NCI-H1930 (cell line): ENCODE measurements around the gene CCDC192.
"Not testable (repeated sequence)": the region's sequence is repeated elsewhere in the genome, so short reads cannot be mapped to it uniquely, and the experiment has no call there.

Experiments
- DNase-seq, 2 experiments: peaks; one replicate each; lab custom pipeline; 2025; lab: John Stamatoyannopoulos, UW

CCDC192 gene

DNA sequence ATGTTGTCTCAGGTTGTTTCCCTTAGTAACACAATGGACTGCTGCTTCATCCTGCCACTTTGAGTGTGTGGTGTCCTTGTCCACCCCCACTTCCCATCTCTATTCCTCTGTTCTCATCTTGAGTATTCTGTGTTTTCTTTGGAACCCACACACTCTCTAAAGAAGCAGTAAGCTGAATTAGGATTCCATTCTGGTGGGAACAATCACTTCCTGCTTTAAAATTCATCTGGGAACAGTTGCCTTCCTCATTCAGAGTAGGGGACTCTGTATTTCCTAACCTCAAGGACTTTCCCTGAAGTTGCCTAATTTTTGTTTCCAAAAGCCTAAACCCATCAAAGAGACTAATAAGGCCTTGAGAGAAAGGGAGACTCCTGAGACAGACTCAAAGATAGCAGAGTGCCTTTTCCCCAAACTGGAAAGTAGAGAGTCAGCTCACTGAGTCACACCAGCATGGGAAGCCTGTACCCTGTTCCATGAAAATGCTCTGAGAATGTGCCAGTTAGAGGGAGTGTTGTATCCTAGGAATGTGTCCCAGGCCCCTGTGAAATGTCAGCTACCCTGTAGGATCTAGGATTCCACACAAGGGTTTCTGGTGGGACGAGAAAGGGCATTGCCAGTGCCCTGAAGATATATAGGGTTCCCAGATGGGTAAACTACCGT lies 63.6 kb downstream of the CCDC192 start:
- DNase-seq = no peak

DNA sequence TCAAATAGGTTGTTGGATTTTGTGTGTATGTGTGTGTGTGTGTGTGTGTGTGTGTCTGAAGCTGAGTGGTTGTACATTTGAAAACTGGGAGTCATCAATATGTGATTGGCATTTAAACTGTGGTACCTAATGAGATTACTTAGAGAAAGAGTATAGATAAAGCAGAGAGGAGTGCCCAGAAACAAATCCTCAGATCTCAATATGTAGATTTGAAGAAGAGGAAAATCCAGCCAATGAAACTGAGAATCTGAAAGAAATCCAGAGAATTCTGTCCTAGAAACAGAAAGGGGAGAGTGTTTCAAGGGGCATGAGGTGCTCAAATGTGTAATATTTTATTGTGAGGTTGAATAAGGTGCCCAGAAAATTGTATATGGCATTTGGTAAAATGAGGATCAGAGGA lies 66.2 kb downstream of the CCDC192 start:
- no peak for DNase-seq

DNA sequence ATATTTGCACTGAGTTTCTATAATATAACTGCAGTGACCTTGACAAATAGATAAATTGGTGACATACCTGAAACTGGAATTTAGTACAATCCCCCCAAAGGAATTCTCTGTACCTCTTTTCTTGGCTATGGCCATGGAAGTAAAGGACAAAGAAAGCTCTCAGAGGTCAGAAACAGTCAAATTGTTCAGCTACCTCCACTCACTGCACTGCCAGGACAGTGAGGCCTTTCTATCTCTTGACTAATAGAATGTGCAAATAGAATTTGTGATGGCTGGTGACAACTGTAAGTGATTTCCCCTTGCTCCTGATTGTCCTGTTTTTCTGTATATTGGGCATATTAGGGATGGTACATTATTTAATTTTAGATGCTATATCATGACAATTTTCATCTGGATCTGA lies 67.1 kb downstream of the CCDC192 start:
- no peak for DNase-seq

DNA sequence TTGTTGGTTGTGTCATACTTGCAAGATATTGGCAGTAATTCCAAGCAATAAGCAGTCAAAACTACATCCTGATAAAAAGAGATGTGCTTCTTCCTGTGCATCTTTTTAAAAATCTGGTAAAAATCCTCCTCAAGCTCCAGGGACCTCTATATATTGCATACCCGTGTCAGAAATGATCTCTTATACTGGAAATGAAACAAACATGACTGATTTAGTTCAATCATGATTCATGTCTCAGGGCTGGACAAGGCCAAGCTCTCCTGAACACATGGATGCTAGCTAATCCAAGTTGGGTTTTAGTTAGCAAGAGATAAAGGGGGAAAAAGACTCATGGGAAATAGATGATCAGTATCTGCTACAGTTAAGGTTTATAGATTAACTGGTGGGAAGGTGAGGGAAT lies 69.3 kb downstream of the CCDC192 start:
- no peak for DNase-seq

DNA sequence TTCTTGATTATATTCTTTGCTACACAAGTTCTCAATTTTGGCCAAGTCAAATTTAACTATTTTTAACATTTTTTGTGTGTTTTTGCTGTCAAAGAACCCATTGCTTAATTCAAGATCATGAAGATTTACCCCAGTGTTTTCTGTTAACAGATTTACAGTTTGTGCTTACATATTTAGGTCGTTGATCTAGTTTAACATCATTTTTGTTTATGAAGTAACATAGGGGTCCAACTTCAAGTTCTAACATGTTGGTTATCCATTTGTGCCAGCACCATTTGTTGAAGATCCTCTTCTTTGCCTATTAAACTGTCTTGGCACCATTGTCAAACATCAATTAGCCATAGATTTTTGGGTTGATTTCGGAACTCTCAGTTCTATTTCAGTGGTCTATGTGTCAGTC lies 71.0 kb downstream of the CCDC192 start:
- no peak for DNase-seq

DNA sequence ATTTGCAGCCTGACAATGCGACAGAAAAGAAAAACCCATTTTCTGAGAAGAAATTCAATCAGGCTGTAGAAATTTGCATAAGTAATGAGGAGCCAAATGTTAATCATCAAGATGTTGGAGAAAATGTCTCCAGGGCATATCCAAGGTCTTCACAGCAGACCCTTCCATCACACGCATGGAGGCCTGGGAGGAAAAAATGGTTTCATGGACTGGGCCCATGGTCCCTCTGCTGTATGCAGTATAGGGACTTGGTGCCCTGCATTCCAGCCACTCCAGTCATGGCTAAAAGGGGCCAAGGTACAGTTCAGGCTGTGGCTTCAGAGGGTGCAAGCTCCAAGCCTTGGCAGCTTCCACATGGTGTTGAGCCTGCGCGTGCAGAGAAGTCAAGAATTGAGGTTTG lies 73.3 kb downstream of the CCDC192 start:
- no peak for DNase-seq

DNA sequence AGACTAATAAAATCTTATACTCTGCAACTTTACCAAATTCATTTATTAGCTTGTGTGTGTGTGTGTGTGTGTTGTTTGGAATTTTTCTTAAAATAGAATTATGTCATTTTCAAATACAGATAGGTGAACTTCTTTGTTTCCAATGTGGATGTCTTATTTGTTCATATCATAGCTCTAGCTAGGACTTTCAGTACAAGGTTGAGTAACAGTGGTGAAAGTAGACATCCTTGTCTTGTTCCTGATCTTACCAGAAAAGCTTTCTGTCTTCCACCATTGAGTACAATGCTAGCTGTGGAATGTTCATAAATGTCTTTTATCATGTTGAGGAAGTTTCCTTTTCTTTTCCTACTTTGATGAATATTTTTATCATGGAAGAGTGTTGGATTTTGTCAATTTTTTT lies 74.8 kb downstream of the CCDC192 start:
- no peak for DNase-seq

DNA sequence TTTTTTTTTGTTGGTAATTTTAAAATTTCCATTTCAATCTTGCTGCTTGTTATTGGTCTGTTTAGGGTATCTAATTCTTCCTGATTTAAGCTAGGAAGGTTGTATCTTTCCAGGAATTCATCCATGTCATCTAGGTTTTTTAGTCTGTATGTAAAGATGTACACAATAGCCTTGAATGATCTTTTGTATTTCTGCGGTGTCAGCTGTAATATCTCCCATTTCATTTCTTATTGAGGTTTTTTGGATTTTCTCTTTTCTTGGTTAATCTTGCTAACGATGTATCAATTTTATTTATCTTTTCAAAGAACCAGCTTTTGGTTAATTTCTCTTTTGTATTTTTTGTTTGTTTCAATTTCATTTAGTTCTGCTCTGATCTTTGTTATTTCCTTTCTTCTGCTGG lies 79.3 kb downstream of the CCDC192 start:
- DNase-seq = not testable (repeated sequence)

DNA sequence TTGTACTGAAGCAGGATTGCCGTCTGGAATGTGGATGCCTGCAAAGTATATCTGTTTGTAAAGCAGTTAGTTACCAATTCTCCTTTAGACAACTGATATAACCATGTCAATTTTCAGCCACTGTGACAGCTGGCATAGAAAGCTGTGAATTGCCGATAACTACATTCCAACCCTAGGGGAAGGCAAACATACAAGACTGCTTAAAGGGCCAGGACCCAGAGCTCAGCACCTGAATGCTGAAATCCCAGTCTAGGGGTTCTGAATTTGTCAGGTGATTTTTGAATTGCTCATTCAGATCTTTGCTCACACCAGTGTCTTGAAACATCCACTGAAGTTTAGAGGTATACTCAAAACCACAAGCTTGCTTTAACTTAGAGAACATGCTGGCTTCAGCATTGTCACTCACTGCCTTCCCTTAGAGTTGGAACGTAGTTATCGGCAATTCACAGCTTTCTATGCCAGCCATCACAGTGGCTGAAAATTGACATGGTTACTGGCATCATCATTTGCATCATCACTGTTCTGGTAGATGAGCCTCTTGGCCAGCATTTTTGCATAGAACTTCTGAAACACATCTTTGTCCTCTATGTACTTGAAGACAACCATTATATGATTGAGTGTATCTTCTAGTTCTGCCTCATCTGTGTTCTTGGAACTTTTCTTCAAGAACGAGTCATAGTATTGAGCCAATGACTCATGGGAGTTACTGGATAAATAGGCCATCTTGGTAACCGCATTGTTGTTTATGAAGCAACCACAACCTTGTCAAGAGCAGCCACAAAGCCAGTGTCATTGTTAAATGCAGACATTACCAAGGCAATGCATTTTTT lies 82.1 kb downstream of the CCDC192 start:
- DNase-seq = no peak

DNA sequence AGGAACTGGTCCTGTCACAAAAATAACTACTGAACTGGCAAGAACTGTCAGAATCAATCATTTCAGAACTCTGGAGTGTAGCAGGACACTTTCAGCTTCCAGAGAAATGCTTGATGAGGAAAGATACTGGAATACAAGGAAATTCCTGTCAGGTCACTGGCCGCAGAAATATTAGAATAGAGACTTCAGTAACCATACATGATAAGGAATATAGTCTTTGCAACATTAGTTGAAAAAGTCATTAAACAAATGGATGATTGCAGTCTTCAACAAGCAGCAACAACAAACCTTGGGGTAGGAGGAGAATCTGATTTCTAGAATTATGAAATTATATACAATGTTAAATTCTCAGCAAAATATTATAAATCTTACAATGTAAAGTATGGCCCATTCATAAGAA lies 88.2 kb downstream of the CCDC192 start:
- no peak for DNase-seq

DNA sequence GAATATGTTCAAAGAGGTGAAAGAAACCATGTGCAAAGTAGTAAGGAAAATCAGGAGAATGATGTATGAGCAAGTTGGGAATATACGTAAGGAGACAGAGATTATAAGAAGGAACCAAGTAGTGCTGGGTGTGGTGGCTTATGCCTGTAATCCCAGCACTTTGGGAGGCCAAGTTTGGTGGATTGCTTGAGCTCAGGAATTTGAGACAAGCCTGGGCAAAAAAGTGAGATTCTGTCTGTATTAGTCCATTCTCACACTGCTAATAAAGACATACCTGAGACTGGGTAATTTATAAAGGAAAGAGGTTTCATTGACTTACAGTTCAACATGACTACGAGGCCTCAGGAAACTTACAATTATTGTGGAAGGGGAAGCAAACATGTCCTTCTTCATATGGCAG lies 88.7 kb downstream of the CCDC192 start:
- DNase-seq = not testable (repeated sequence)

DNA sequence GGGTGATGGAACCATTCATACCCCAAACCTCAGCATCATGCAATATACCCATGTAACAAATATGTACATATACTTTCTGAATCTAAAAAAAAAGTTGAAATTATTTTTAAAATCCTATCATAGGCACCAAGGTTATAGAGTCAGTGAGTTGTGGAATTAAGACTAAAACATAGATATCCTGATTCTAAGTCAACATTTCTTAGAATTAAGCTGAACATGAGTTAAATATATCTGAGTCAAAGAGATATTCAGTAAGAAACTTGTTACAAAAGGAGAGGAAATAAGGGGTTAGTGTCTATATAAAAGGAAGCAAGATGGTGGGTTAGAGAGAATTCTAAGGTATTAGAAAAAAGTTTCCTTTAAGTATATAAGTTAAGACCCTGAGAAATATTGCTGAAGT lies 89.9 kb downstream of the CCDC192 start:
- no peak for DNase-seq

DNA sequence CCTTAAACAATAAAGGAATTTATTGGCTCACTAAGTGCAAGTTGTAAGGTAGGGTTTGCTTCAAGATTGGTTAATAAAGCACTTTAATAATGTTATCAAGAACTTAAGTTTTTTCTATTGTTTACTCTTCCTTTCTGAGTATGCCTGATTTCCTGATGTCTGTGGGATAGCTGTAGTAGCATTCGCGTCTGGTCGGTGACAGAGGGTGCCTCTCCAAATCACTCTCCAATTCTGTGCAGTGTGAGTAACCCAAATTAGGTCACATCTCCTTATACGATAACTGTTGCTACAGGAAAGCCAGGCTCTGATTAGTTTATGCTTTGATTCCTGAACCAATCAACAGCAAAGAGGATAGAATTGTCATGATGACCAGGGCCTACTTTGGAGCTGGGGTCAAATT lies 90.7 kb downstream of the CCDC192 start:
- no peak for DNase-seq

DNA sequence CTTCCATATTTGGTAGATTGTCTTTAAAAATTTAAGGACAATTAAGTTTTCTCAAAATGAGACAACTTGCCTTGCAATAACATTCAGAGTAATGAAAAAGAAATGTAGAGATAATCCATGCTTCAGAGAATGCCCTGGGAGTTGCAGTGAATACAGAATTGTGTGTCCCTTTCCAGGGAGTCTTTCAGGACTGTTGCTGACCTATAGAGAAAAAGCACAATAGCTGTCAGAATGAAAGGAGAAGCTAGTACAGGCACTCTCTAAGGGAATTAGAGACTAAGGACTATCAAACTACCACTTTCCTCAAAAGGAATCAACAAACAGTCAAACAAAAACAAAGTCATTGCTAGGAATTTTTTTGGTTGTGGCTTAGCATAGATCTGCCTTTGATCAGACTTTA lies 93.0 kb downstream of the CCDC192 start:
- no peak for DNase-seq

DNA sequence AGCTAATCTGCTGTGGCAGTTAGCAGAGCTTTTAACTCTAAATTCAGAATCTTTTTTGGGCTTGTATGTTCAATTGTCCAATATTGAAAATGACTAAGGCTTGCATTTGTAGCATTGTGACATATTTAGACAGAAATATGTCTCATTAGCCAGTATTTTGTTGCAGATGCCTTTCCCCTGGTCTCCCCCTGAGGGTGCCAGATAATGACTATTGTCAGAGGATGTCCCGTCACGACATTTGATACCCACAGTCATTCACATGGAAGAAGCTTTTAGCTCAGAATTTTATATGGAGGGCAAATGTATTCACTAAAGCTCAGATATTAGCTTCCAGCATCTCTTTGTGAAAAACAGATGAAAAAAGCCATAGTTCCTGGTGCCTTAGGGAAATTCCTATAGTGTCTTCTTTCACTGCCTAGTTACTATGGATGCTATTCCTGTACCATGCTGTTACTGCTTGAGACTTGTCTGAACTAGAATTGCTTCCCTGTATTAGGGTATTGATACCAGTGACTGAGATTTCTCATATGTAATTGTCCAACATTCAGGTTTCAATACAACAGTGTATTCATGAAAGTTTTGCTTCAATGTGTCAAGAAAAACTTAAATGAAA lies 96.2 kb downstream of the CCDC192 start:
- no peak for DNase-seq

DNA sequence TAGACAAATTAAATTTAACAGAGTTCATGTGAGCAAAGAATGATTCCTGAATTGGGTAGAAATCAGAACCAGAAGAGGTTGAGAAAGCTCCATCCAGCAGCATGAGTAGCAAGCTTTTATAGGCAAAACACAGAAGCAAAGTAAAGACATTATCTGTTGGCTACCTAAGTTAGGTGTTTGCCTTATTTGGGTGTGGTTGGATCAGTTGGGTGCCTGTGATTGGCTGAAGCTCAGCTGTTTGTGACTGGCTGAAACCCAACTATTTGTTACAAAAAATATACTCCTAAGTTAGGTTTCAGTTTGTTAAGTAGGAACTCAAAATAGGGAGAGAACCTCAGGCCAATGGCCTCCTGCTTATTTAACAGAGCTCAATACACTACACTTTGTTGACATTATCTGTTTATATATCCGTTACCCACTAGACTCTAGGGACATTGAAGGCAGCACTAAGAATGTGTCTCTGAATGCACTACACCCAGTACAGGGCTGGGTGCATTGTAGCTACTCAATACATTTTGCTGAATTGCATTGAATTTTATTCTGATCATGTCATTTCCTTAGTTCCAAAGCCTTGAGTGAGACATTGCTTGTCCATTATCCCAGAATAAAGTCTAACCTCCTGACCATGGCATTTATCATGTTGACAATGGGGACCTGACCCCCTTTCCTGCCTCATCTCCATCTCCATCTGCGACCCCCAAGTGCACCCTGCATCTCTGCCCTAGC lies 98.7 kb downstream of the CCDC192 start:
- DNase-seq = no peak

DNA sequence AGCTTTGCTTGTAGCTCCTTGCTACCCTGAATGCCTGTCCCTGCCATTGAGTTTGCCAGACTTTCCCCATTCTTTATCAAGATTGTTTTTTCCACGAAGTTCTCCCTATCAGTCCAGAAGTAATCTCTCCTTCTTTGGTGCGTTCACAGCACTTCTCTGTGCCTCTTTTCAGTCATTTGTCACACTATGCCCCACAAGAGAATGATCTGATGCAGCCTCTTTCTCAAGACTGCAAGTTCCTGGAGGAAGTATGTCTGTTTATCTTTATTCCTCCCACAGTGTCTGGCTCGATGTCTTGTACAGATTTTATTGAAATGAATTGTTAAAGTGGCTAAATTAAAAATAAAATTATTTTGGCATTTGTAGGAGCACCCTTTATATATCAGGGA lies 99.3 kb downstream of the CCDC192 start:
- no peak for DNase-seq

DNA sequence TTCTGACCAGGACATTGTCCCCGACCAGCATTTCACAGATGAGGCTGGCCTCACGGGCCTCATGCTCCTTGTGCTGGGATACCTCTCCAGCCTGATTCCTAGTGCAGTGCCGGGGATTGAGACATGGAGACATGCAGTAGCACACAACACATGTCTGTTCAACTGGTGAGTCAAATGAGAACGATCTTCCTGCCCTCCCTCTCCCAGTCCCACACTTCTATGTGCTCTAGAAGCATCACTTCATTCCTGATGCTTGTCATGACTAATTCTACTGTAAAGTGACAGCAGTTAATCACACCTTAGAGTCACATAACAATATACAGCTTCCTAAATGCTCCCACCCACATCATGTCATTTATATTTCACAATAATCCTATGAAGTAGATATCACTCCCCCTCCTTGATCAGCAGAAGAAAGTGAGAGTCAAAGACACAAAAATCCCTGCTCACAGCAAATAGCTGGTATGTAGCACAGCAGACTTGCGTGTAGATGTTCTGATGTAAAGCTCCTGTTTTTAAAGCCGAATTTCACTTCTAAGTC lies 101.8 kb downstream of the CCDC192 start:
- no peak for DNase-seq

DNA sequence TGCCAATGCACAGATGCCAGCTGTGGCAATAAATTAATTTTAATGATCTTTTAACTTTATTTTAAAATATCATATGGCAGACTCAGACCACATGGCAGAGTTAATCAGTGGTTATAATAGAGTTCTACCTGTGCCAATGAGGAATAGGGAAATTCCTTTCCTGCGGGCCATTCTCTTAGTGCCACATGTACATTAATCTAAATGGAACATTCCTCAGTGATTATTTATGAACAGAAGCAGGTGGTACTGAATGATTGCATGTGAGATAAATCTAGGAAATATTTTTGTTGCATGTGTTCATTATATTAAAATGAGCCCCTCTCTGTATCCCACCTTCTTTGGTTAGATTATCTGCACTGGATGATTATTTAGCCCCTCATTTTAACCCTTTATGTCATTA lies 102.3 kb downstream of the CCDC192 start:
- DNase-seq = no peak

DNA sequence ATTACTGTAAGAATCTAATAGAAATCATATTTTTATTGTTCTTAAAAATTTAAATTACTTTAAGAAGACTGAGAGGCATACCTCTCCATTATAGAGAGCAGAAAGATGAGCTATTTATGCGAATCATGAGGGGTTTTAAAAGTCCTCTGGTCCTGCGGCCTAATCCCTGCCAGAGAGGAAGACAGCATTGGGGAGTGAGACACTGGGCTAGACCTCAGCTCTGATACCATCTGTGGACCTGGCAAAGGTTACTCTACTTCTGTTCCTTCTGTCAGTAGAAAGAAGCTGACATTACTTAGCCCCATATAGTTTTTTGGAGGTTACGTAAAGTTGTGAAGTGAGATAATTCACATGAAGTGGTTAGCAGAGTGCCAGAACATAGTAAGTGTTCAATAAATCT lies 103.6 kb downstream of the CCDC192 start:
- DNase-seq = no peak

DNA sequence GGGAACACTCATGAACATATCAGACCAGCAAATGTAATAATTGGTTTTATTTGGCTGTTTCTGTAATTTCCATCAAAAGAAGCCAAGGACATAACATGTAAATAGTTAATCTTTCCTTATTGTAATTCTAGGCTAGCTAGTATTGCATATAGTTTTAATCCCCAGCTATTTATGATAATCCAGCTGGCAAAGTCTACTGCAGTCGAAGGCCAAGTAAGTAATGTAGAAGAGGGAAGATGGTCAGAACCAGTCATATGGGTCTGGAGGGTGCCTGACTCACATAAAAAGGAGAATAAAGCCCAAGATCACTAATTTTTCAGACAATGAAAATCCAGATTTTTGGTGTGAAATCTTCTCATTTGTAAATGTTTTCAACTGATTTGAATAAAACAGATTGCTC lies 106.3 kb downstream of the CCDC192 start:
- DNase-seq = no peak

DNA sequence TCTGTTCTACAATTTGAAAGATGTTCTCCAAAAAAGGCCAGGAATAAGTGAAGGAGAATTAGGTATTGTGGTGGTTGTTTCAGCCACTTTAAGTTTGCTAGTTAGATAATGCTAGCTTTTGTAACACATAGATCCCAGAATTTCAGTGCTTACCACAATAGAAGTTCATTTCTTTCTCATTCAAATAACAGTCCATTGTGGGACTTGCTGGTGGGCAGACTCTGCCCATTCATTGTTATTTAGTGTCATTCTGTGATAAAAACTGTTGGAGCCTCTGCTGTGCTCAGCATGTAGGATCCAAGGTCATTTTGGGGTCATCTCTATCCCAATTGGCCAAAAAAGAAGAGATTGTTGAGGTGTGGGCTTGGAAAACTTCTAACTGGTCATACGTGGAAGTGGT lies 106.8 kb downstream of the CCDC192 start:
- DNase-seq = no peak
